NOMO-1 treated with DMSO at 0.1 percent for 48 hours (cell line): ENCODE measurements around the gene SMIM20.
"Not testable (repeated sequence)": the region's sequence is repeated elsewhere in the genome, so short reads cannot be mapped to it uniquely, and the experiment has no call there.

Experiments
- DNase-seq: peaks from one replicate; lab custom pipeline; 2025; ENCODE audit not compliant: unreplicated experiment; lab: John Stamatoyannopoulos, UW

Gene SMIM20

GRCh38 chr4:25913851-25914669, at the start of gene SMIM20:
Gene SMIM20, plus strand, starts transcription at chr4:25914220. Its CDS starts 94 bp downstream, at chr4:25914314.
- peak; percentile 88 for DNase-seq

GRCh38 chr4:25865586-25865985, 48.4 kb upstream of the SMIM20 start:
- no peak for DNase-seq

- DNase-seq = not testable (repeated sequence)
These were observed 47.6 kb upstream of the SMIM20 start for GRCh38 chr4:25866401-25866800.

- DNase-seq = no peak
These were observed 46.2 kb upstream of the SMIM20 start for GRCh38 chr4:25867781-25868294.

- no peak for DNase-seq
These were observed 43.9 kb upstream of the SMIM20 start for GRCh38 chr4:25870081-25870480.

- DNase-seq = no peak
These were observed 41.0 kb upstream of the SMIM20 start for GRCh38 chr4:25872851-25873631.

GRCh38 chr4:25873632-25874129, 40.3 kb upstream of the SMIM20 start:
- no peak for DNase-seq

GRCh38 chr4:25874655-25875054, 39.4 kb upstream of the SMIM20 start:
- no peak for DNase-seq

GRCh38 chr4:25875281-25875745, 38.7 kb upstream of the SMIM20 start:
- peak; percentile 32 for DNase-seq

- peak; percentile 12 for DNase-seq
These were observed 35.3 kb upstream of the SMIM20 start for GRCh38 chr4:25878676-25879075.

GRCh38 chr4:25879091-25879584, 34.9 kb upstream of the SMIM20 start:
- DNase-seq = no peak

GRCh38 chr4:25879587-25879986, 34.4 kb upstream of the SMIM20 start:
- no peak for DNase-seq

- DNase-seq = peak; percentile 81
These were observed 33.9 kb upstream of the SMIM20 start for GRCh38 chr4:25879991-25880651.

GRCh38 chr4:25881193-25881592, 32.8 kb upstream of the SMIM20 start:
- DNase-seq = peak; percentile 88

- DNase-seq = no peak
These were observed 31.8 kb upstream of the SMIM20 start for GRCh38 chr4:25882226-25882625.

GRCh38 chr4:25883565-25883964, 30.5 kb upstream of the SMIM20 start:
- DNase-seq = no peak

- peak; percentile 55 for DNase-seq
These were observed 29.8 kb upstream of the SMIM20 start for GRCh38 chr4:25884031-25884782.

- DNase-seq = peak; percentile 10
These were observed 25.2 kb upstream of the SMIM20 start for GRCh38 chr4:25888781-25889180.

- no peak for DNase-seq
These were observed 24.2 kb upstream of the SMIM20 start for GRCh38 chr4:25889589-25890503.
